Peyer's patch (tissue), 4 donors: ENCODE measurements around the gene SGSH.

Experiments
- CTCF ChIP-seq, 6 experiments: fragments of 450-650 bp in 4 of 6; fragments of 200-600 bp in 2 of 6; sonication (generic) in 1 of 6; IDR thresholded peaks; one replicate each; pipeline ENCODE4 v1.5.1; 2017 to 2019; ENCODE audit warnings: antibody characterized with exemption in 6 of 6, mild to moderate bottlenecking in 3 of 6, moderate library complexity in 1 of 6
- POLR2A ChIP-seq, 2 donors: fragments of 450-650 bp; IDR thresholded peaks; one replicate each; pipeline ENCODE4 v1.5.1; 2017; ENCODE audit warnings: antibody characterized with exemption in 2 of 2, mild to moderate bottlenecking in 2 of 2, moderate library complexity in 2 of 2

GRCh38 chr17:80209765-80210164, 10.4 kb downstream of the SGSH start:
- TF ChIP-seq CTCF (IDR thresholded peaks at IDR 0.05) (no peak), POLR2A (IDR thresholded peaks at IDR 0.05) (no peak)
